ENCODE data around the gene PADI3.

PADI3 gene

GRCh38 chr1:17248781-17249180 lies at the start of gene PADI3:
TSS of gene PADI3 (plus strand) at chr1:17249098. CDS start at chr1:17249138, 40 bp downstream.
- no peak for DNase-seq (ENCODE audit: low read depth in 1 of 2, low spot score in 1 of 2)

- DNase-seq (ENCODE audit: low read depth in 1 of 2, low spot score in 1 of 2) = no peak
Measured at GRCh38 chr1:17199267-17200044, 49.4 kb upstream of the PADI3 start.

- no peak for DNase-seq (ENCODE audit: low read depth in 1 of 2, low spot score in 1 of 2)
Measured at GRCh38 chr1:17200246-17200645, 48.7 kb upstream of the PADI3 start.

- DNase-seq (ENCODE audit: low read depth in 1 of 2, low spot score in 1 of 2) = no peak
Measured at GRCh38 chr1:17200756-17201155, 48.1 kb upstream of the PADI3 start.

GRCh38 chr1:17201201-17202021 lies 47.5 kb upstream of the PADI3 start:
- no peak for DNase-seq (ENCODE audit: low read depth in 1 of 2, low spot score in 1 of 2)

GRCh38 chr1:17204546-17205440 lies 44.1 kb upstream of the PADI3 start, which contains the start of gene PADI1:
TSS of gene PADI1 (plus strand) at chr1:17205128. CDS start at chr1:17205218, 90 bp downstream.
- DNase-seq (ENCODE audit: low read depth in 1 of 2, low spot score in 1 of 2) = no peak

- no peak for DNase-seq (ENCODE audit: low read depth in 1 of 2, low spot score in 1 of 2)
Measured at GRCh38 chr1:17205652-17206051, 43.2 kb upstream of the PADI3 start.

- DNase-seq (ENCODE audit: low read depth in 1 of 2, low spot score in 1 of 2) = no peak
Measured at GRCh38 chr1:17206196-17206595, 42.7 kb upstream of the PADI3 start.

- no peak for DNase-seq (ENCODE audit: low read depth in 1 of 2, low spot score in 1 of 2)
Measured at GRCh38 chr1:17207046-17207445, 41.9 kb upstream of the PADI3 start.

- DNase-seq (ENCODE audit: low read depth in 1 of 2, low spot score in 1 of 2) = no peak
Measured at GRCh38 chr1:17207540-17207939, 41.4 kb upstream of the PADI3 start.

- peak in 1 of 2 donors; percentile 14 for DNase-seq (ENCODE audit: low read depth in 1 of 2, low spot score in 1 of 2)
Measured at GRCh38 chr1:17207966-17208418, 40.9 kb upstream of the PADI3 start.

GRCh38 chr1:17208546-17208945 lies 40.4 kb upstream of the PADI3 start:
- DNase-seq (ENCODE audit: low read depth in 1 of 2, low spot score in 1 of 2) = no peak

GRCh38 chr1:17209430-17209829 lies 39.5 kb upstream of the PADI3 start:
- DNase-seq (ENCODE audit: low read depth in 1 of 2, low spot score in 1 of 2) = no peak

GRCh38 chr1:17210176-17210575 lies 38.7 kb upstream of the PADI3 start:
- DNase-seq (ENCODE audit: low read depth in 1 of 2, low spot score in 1 of 2) = no peak

GRCh38 chr1:17211377-17211776 lies 37.5 kb upstream of the PADI3 start:
- no peak for DNase-seq (ENCODE audit: low read depth in 1 of 2, low spot score in 1 of 2)

GRCh38 chr1:17212009-17212408 lies 36.9 kb upstream of the PADI3 start:
- no peak for DNase-seq (ENCODE audit: low read depth in 1 of 2, low spot score in 1 of 2)

- DNase-seq (ENCODE audit: low read depth in 1 of 2, low spot score in 1 of 2) = peak; percentile 24 to 32
Measured at GRCh38 chr1:17212487-17213121, 36.3 kb upstream of the PADI3 start.

- DNase-seq (ENCODE audit: low read depth in 1 of 2, low spot score in 1 of 2) = no peak
Measured at GRCh38 chr1:17213148-17213781, 35.6 kb upstream of the PADI3 start.

- no peak for DNase-seq (ENCODE audit: low read depth in 1 of 2, low spot score in 1 of 2)
Measured at GRCh38 chr1:17213782-17214148, 35.1 kb upstream of the PADI3 start.

GRCh38 chr1:17214876-17215544 lies 33.9 kb upstream of the PADI3 start:
- DNase-seq (ENCODE audit: low read depth in 1 of 2, low spot score in 1 of 2) = no peak
